HG03558 (cell line): ENCODE results near the gene C2CD2.
"Not testable (repeated sequence)": the region's sequence is repeated elsewhere in the genome, so short reads cannot be mapped to it uniquely, and the experiment has no call there.

Experiments used
- ATAC-seq: cut with Tn5 transposase; IDR thresholded peaks from one replicate; pipeline ENCODE4 v1.9.1; 2021; ENCODE audit warnings: moderate number of reproducible peaks; ENCODE audit not compliant: unreplicated experiment; ENCODE audit errors: extremely low read depth

The C2CD2 gene

GRCh38 chr21:41959697-41960096, 5.9 kb upstream of the C2CD2 start:
- ATAC-seq, result not testable (repeated sequence)

GRCh38 chr21:41958886-41959563, 5.2 kb upstream of the C2CD2 start:
- ATAC-seq, result no peak

- no peak for ATAC-seq
Observed at GRCh38 chr21:41957991-41958766, 4.4 kb upstream of the C2CD2 start.

- no peak for ATAC-seq
Observed at GRCh38 chr21:41956926-41957729, 3.3 kb upstream of the C2CD2 start.

GRCh38 chr21:41955516-41955915, 1.7 kb upstream of the C2CD2 start:
- no peak for ATAC-seq

- no peak for ATAC-seq
Observed at GRCh38 chr21:41954654-41955499, 1.1 kb upstream of the C2CD2 start.

GRCh38 chr21:41953249-41953830, 478 bp downstream of the C2CD2 start:
- ATAC-seq, result no peak

GRCh38 chr21:41952568-41953248, 1.1 kb downstream of the C2CD2 start:
- no peak for ATAC-seq

GRCh38 chr21:41951876-41952567, 1.8 kb downstream of the C2CD2 start:
- no peak for ATAC-seq

GRCh38 chr21:41950941-41951351, 2.9 kb downstream of the C2CD2 start:
- ATAC-seq, result no peak

- not testable (repeated sequence) for ATAC-seq
Observed at GRCh38 chr21:41949631-41950030, 4.2 kb downstream of the C2CD2 start.

- no peak for ATAC-seq
Observed at GRCh38 chr21:41948901-41949300, 4.9 kb downstream of the C2CD2 start.

- no peak for ATAC-seq
Observed at GRCh38 chr21:41948078-41948895, 5.5 kb downstream of the C2CD2 start.

- no peak for ATAC-seq
Observed at GRCh38 chr21:41945982-41946381, 7.8 kb downstream of the C2CD2 start.

- ATAC-seq, result no peak
Observed at GRCh38 chr21:41943851-41944250, 10.0 kb downstream of the C2CD2 start.

- no peak for ATAC-seq
Observed at GRCh38 chr21:41942457-41942856, 11.4 kb downstream of the C2CD2 start.

- ATAC-seq, result no peak
Observed at GRCh38 chr21:41941941-41942340, 11.9 kb downstream of the C2CD2 start.

GRCh38 chr21:41940431-41940830, 13.4 kb downstream of the C2CD2 start:
- ATAC-seq, result no peak
